Liver (tissue), 3 donors: ENCODE measurements around the gene NMUR1.

Experiments
- CTCF ChIP-seq: fragments of 150-350 bp; IDR thresholded peaks from 2 replicates; pipeline ENCODE4 v1.5.1; 2017; ENCODE audit warnings: improper control_type of control experiment, low read depth, low read length; ENCODE audit not compliant: missing input control
- EGR1 ChIP-seq, 2 donors: IDR thresholded peaks; 2 replicates each; pipeline ENCODE4 v1.6.1; 2016 to 2018; ENCODE audit warnings: antibody characterized with exemption in 2 of 2, low read depth in 2 of 2
- FOXA1 ChIP-seq: IDR thresholded peaks from 2 replicates; pipeline ENCODE4 v1.6.1; 2016; ENCODE audit warnings: antibody characterized with exemption
- GABPA ChIP-seq, 2 donors: IDR thresholded peaks in 1 of 2; conservative IDR thresholded peaks in 1 of 2; 2 replicates each; pipeline ENCODE4 v1.6.1; 2016; ENCODE audit warnings: antibody characterized with exemption in 2 of 2, mild to moderate bottlenecking in 1 of 2, moderate library complexity in 1 of 2
- HNF4G ChIP-seq: IDR thresholded peaks from 2 replicates; pipeline ENCODE4 v1.6.1; 2016; ENCODE audit warnings: antibody characterized with exemption
- JUND ChIP-seq, 2 donors: IDR thresholded peaks; 2 replicates each; pipeline ENCODE4 v1.6.1; 2016; ENCODE audit warnings: antibody characterized with exemption in 2 of 2
- REST ChIP-seq: IDR thresholded peaks from 2 replicates; pipeline ENCODE4 v1.6.1; 2016; ENCODE audit warnings: antibody characterized with exemption, mild to moderate bottlenecking
- SP1 ChIP-seq: IDR thresholded peaks from 2 replicates; pipeline ENCODE4 v1.6.1; 2018; ENCODE audit warnings: antibody characterized with exemption, mild to moderate bottlenecking
- TAF1 ChIP-seq: conservative IDR thresholded peaks from 2 replicates; pipeline ENCODE4 v1.6.1; 2016; ENCODE audit warnings: antibody characterized with exemption, mild to moderate bottlenecking
- YY1 ChIP-seq: IDR thresholded peaks from 2 replicates; pipeline ENCODE4 v1.6.1; 2016; ENCODE audit warnings: antibody characterized with exemption, mild to moderate bottlenecking
- ZBTB33 ChIP-seq: IDR thresholded peaks from 2 replicates; pipeline ENCODE4 v1.6.1; 2016; ENCODE audit warnings: antibody characterized with exemption
- TF ChIP-seq, protein P1 (sequence below): IDR thresholded peaks from 2 replicates; pipeline ENCODE4 v1.6.1; 2016; ENCODE audit warnings: antibody characterized with exemption
- donor health status: healthy.
- donor health status: healthy.

GRCh38 chr2:231494669-231495068 is 35.6 kb downstream of the NMUR1 start:
- TF ChIP-seq CTCF (no peak), EGR1 (IDR thresholded peaks at IDR 0.05; ENCODE audit: low read depth in 2 of 2) (no peak), FOXA1 (no peak), SP1 (no peak), GABPA (IDR thresholded peaks at IDR 0.05 in 1 of 2, conservative IDR thresholded peaks at IDR 0.05 in 1 of 2) (no peak), JUND (IDR thresholded peaks at IDR 0.05) (no peak), ZBTB33 (no peak), HNF4G (no peak), REST (no peak), TAF1 (no peak), YY1 (no peak)
- TF ChIP-seq, protein P1, sequence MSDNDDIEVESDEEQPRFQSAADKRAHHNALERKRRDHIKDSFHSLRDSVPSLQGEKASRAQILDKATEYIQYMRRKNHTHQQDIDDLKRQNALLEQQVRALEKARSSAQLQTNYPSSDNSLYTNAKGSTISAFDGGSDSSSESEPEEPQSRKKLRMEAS: no peak
